Measurements from ENCODE around the gene CYP27C1.

Gene CYP27C1

GRCh38 chr2:127157651-127158485, 62.2 kb downstream of the CYP27C1 start:
- no peak for DNase-seq (ENCODE audit: extremely low read depth in 1 of 2, low read depth in 1 of 2)

DNA sequence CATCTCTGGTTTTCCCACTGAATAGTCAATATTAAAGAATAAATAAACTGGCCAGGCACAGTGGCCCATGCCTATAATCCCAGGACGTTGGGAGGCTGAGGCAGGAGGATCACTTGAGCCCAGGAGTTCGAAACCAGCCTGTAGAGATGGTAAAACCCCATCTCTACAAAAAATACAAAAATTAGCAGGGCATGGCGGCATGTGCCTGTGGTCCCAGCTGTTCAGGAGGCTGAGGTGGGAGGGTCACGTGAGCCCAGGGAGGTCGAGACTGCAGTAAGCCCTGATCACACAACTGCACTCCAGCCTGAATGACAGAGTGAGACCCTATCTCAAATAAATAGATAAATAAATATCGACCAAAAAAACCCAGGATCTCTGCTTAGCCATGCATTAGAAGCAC, 63.0 kb downstream of the CYP27C1 start:
- DNase-seq (ENCODE audit: extremely low read depth in 1 of 2, low read depth in 1 of 2), result no peak

DNA sequence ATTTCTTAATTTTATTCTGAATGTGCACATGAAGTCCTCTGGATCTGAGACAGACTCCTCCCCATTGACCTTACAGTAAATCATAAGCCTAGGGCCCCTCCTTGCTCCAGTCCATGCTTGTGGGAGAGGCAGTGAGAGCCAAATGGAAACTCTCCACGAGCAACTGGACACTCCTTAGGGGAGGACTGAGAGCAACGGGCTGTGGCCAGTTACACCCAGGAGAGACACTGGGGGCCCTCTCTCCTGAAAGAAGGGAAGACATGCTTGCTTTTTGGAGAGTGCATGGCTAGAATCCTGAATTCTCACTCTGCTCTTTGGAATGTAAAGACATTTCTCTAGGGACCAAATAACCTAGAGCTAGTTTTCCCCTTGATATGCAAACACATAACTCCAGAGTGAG, 64.2 kb downstream of the CYP27C1 start:
- no peak for DNase-seq (ENCODE audit: extremely low read depth in 1 of 2, low read depth in 1 of 2)

GRCh38 chr2:127155028-127155581, 65.0 kb downstream of the CYP27C1 start:
- DNase-seq (ENCODE audit: extremely low read depth in 1 of 2, low read depth in 1 of 2), result no peak

GRCh38 chr2:127154396-127154795, 65.7 kb downstream of the CYP27C1 start:
- no peak for DNase-seq (ENCODE audit: extremely low read depth in 1 of 2, low read depth in 1 of 2)

DNA sequence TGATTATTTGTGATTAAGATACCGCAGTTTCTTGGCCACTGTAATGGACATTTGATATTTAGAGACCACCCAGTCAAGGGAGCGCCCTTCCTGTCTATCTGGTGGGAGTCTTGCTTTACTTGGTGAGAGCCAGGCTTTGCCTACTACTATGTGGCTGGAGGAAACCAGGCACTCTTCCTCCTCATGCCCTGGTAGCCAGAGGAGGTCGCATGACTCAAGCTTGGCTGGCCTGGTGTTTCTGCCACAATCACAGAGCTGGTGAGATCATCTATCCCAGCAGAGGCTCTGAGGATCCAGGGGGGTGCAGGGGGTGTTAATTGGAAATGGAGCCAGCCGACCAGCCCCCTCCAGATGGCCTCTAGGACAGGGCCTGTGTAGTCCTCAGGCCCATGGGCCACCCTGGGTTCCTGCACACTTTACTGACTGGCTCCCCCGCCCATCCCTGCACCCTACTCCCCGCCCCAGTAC, 66.4 kb downstream of the CYP27C1 start:
- DNase-seq (ENCODE audit: extremely low read depth in 1 of 2, low read depth in 1 of 2), result no peak

DNA sequence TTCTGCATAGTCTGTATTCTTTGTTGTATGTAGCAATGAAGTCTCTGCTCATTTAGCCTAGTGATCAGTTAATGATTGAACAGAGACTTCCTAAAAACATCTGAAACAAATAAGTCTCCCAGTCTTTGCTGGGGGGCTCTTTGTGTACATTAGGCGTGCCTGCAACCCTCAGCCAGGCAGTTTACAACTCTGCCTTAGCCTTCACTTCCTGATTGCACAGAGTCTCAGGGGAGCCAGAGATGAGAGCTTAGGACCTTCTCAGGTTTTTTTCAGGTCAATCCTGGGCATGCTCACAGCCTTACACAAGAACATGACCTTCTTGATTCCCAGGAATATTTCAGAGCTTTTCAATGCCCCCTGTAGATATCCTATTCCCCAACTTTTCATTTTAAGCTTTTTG, 69.1 kb downstream of the CYP27C1 start:
- DNase-seq (ENCODE audit: extremely low read depth in 1 of 2, low read depth in 1 of 2), result no peak

- no peak for DNase-seq (ENCODE audit: extremely low read depth in 1 of 2, low read depth in 1 of 2)
Observed at GRCh38 chr2:127149384-127149783, 70.7 kb downstream of the CYP27C1 start.

DNA sequence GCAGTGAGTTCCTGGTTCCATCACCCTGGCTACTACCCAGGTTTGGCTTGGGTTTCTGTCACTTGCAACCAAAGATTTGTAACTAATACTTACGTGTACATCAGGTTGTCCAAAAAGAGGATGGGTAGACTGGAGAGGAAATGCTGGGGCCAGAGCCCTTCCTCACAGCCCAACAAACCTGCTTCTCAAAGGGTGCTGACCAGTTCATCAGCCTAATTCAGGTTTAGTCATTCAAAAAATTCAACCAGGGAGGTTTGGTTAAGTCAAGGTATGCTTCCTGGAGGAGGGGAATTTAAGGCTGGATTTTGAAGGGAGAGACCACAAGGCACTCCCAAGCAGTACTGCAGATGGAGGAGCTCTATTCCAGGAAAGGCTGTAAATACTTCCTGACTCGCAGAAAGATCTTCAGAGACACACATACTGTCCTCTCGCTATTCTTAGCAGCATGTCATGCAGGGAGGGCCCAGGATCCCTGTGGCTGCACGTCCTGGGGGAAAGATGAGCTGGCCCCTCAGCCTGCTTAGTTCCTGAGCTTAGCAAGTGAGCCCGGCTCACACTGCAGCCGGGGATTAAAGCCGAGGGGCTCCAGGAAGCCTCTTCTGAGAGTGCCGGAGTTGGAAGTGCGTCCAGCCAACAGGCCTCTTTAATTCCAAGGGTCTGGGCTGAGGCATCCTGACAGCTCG, 73.1 kb downstream of the CYP27C1 start:
- no peak for DNase-seq (ENCODE audit: extremely low read depth in 1 of 2, low read depth in 1 of 2)

DNA sequence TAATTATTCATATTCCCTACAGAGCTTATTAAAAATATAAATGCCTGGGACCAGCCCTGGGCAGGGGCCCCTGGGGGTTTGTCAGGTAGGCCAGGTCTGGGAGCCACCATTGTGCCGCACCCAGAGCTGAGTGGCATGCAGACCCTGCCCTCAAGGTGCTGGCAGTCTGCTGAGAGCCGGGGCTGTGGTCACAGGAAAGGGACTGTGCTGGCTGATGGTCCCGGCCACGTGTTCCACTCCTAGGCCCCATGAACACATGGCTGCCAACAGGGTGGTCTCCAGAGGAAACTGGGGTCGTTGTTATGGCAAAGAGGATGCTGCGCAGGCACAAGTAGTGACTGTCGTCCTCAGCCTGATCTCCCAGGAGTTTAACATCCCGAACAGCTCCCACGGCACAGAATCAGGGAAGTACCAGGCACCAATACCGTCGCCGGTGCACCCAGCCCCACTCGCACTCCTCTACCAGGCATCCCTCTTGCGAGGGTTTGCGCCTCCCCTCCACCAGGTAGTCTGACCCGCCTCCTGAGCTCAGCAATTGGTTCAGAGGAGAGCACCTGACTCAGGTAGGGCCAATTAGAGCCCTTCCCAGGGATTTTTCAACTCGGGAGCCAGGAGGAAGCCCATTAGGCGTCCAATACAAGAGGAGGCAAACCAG, 73.9 kb downstream of the CYP27C1 start:
- no peak for DNase-seq (ENCODE audit: extremely low read depth in 1 of 2, low read depth in 1 of 2)

DNA sequence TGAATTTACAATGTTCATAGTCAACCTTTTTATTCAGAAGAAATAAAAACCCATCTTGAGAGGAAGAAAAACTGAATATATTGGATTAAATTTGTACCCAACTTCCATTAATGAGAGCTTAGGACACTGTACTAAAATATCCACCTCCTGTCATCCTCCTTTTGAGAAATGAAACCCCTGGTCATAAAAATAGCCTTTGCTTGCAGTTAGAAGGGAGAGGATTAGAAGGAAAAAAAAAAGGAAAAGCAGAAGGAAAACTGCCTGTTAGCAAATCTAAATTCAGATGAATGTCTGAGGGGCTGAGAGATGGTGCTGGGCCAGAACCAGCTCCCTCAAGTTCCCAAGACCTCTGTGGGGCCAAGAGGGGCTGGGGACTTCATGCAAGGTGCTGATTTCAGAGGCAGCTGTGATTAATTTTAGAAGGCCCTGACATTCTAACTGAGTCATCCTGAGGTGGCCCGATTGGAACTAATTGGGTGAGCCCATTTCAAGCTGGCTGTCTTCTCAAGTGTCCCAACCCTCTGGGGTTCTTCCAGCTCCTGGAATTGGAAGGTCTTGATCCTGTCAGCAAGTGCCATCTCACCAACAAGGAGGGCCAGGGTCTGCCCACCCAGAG, 74.7 kb downstream of the CYP27C1 start:
- no peak for DNase-seq (ENCODE audit: extremely low read depth in 1 of 2, low read depth in 1 of 2)

GRCh38 chr2:127143841-127144782, 76.0 kb downstream of the CYP27C1 start:
- DNase-seq (ENCODE audit: extremely low read depth in 1 of 2, low read depth in 1 of 2), result no peak

DNA sequence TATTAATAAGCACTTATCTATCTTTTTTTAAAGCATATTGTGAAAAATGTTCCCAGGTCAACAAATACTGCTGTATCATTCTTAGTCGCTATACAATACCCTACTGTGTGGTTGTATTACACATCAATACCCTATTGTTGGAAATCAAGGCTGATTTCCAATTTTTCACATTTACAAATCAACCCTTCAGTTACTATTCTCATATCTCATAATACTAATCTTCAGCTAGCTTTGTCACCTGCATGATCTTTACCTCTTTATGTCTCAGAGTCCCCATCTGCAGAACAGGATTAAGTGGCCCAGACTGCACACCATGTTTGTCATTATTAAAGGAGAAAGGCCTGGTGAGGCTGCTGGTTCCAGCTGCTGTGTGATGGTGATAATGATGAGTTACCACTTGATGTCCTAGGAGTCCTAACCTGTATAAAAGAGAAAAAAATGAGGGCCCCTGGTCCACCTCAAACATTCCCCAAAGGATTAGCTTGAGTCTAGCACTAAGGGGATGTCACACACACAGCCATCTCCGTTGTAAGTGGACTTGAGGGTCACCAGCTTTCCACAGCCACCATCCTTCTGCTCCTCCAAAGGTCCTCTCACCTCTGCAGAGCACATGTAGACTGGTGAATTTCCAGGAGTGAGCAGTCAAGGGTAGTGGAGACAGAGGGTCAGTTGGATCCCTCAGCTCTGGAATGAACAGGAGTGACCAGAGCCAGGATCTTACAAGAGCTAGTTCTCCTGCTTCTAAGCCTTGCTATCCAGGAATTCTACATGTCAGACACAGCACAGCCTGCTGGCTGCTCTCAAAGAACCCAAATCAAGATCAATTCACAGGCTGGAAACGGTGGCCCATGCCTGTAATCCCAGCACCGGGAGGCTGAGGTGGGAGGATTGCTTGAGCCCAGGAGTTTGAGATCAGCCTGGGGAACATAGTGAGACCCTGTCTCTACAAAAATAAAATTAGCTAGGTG, 77.2 kb downstream of the CYP27C1 start:
- no peak for DNase-seq (ENCODE audit: extremely low read depth in 1 of 2, low read depth in 1 of 2)

DNA sequence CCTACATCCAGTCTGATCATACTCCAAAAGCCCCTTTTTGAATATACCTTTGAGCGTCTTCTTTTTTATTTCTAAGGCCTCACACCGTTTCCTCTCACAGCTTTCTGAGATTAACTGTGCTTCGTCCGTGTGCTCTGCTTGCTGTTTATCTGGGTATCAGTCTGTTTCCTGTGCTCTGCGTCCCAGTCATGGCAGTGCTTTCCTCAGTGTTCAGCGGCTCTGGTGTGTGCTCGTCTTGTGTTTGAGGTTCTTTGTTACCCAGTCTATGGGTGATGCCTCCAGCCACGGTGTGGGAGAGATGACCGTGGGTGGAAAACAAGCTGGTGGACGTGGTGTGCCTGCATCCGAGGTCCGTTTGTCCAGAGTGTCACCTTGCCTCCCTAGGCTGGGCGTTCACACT, 79.6 kb downstream of the CYP27C1 start:
- DNase-seq (ENCODE audit: extremely low read depth in 1 of 2, low read depth in 1 of 2), result no peak

GRCh38 chr2:127139766-127140165, 80.3 kb downstream of the CYP27C1 start:
- no peak for DNase-seq (ENCODE audit: extremely low read depth in 1 of 2, low read depth in 1 of 2)

- DNase-seq (ENCODE audit: extremely low read depth in 1 of 2, low read depth in 1 of 2), result no peak
Observed at GRCh38 chr2:127138281-127138680, 81.8 kb downstream of the CYP27C1 start.

DNA sequence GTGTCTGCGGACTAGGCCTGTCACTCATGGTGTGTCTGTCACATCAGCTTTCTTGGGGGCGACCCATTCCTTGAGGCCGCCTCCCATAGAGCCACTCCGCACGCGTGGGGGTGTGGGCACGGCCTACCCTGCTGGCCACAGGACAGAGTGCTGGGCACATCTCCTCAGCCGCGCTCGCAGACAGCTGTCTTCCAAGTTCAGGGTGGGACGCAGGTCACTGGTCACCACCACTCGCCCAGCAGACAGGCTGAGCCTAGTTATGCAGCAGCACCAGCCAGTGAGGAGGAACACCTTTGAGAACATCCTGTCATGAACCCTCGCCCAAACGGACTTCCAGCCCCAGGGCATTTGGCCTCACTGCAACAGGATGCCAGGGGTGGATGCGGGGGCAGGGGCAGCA, 82.4 kb downstream of the CYP27C1 start:
- no peak for DNase-seq (ENCODE audit: extremely low read depth in 1 of 2, low read depth in 1 of 2)

DNA sequence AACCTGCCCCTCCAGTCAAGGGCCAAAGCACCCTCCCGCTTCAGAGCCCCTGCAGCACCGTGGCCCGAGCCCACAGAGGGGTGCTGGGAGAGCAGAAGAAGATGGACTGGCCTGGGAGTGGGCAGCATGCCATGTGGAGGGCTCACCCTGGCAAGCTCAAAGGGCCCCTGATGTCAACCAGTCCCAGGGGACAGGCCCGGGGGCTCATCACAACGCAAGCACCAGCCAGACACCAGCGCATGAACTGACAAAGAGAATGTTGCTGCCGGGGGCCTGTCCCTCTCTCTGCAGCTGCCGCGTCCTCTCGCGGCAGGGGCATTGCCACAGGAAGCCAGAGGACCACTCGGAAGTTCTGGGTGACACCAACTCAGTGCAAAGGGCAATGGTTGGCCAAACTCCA, 82.9 kb downstream of the CYP27C1 start:
- no peak for DNase-seq (ENCODE audit: extremely low read depth in 1 of 2, low read depth in 1 of 2)

Measured in stimulated activated CD8-positive, alpha-beta memory T cell treated with anti-CD3 and anti-CD28 coated beads, Interleukin-7, amount 100 ng/mL, for 48 hours (primary cell).